GM21367 (cell line): ENCODE measurements around the gene PRDM16.

ENCODE experiments used
- ATAC-seq: cut with Tn5 transposase; IDR thresholded peaks from one replicate; pipeline ENCODE4 v1.9.1; 2021; ENCODE audit not compliant: unreplicated experiment

The PRDM16 gene

GRCh38 chr1:3436451-3436850, 367.4 kb downstream of the PRDM16 start:
- no peak for ATAC-seq

GRCh38 chr1:3436901-3437300, 367.9 kb downstream of the PRDM16 start:
- no peak for ATAC-seq

GRCh38 chr1:3438661-3439180, 369.7 kb downstream of the PRDM16 start:
- ATAC-seq, result no peak

GRCh38 chr1:3439346-3440299, 370.6 kb downstream of the PRDM16 start:
- no peak for ATAC-seq

GRCh38 chr1:3440300-3440681, 371.3 kb downstream of the PRDM16 start:
- no peak for ATAC-seq

GRCh38 chr1:3440711-3441409, 371.9 kb downstream of the PRDM16 start:
- ATAC-seq, result no peak

GRCh38 chr1:3441410-3441847, 372.4 kb downstream of the PRDM16 start:
- ATAC-seq, result no peak

- no peak for ATAC-seq
These were observed 372.9 kb downstream of the PRDM16 start for GRCh38 chr1:3441880-3442279.

- ATAC-seq, result no peak
These were observed 373.3 kb downstream of the PRDM16 start for GRCh38 chr1:3442331-3442730.

GRCh38 chr1:3442901-3443300, 373.9 kb downstream of the PRDM16 start:
- no peak for ATAC-seq

- no peak for ATAC-seq
These were observed 374.8 kb downstream of the PRDM16 start for GRCh38 chr1:3443807-3444206.

- ATAC-seq, result no peak
These were observed 375.3 kb downstream of the PRDM16 start for GRCh38 chr1:3444298-3444697.

- no peak for ATAC-seq
These were observed 375.7 kb downstream of the PRDM16 start for GRCh38 chr1:3444736-3445135.

GRCh38 chr1:3450202-3450863, 381.3 kb downstream of the PRDM16 start:
- no peak for ATAC-seq

- ATAC-seq, result no peak
These were observed 382.0 kb downstream of the PRDM16 start for GRCh38 chr1:3450983-3451382.

GRCh38 chr1:3451994-3452865, 383.2 kb downstream of the PRDM16 start:
- no peak for ATAC-seq

- no peak for ATAC-seq
These were observed 383.8 kb downstream of the PRDM16 start for GRCh38 chr1:3452866-3453175.

GRCh38 chr1:3453203-3453761, 384.3 kb downstream of the PRDM16 start:
- ATAC-seq, result no peak

- ATAC-seq, result no peak
These were observed 385.1 kb downstream of the PRDM16 start, which contains the start of gene ARHGEF16 for GRCh38 chr1:3453891-3454810. ARHGEF16 (plus strand) TSS chr1:3454665; CDS start chr1:3463085, 8,420 bp downstream.
